GM12892 (cell line): ENCODE measurements around the gene DNAL1.

Experiments used
- POLR2A ChIP-seq: IDR thresholded peaks from 2 replicates; pipeline ENCODE4 v1.6.1; 2011; ENCODE audit warnings: low read depth, low read length, control low read depth
- TAF1 ChIP-seq: IDR thresholded peaks from 2 replicates; pipeline ENCODE4 v1.6.1; 2011; ENCODE audit warnings: low read depth, mild to moderate bottlenecking, control low read depth, low read length, borderline replicate concordance

- TF ChIP-seq TAF1 = no peak
- no peak for TF ChIP-seq POLR2A
Measured at GRCh38 chr14:73695997-73696396, 51.2 kb downstream of the DNAL1 start.
